ENCODE results near the gene RNF38. TPM values are rescaled to one million over a fixed set of nuclear protein-coding genes. Genes with fewer than 3 reads are reported as not detected.

Gene RNF38
- total and polyA plus RNA-seq, 10 donors = 9.5 to 67.1 (median 46.4) TPM

- Histone ChIP-seq H3K27me3 (replicated peaks in 1 of 7) (no peaks in the 10 kb centered on the region), H3K4me1 (no peaks in the 10 kb centered on the region), H3K4me3 (no peak overlapping the region), H3K27ac (no peak overlapping the region), H3K36me3 (peaks cover 0 to 8% (median 0%) of the 10 kb centered on the region in 6 donors), H3K9me3 (no peaks in the 10 kb centered on the region)
- 90 to 95% (median 94%) methylated on average over 7 of the region's 7 CpGs for WGBS, 5 donors
- intact Hi-C loops (cut with DNase I; ENCODE audit: low total_unique reads) = no loop called here
- no peak for DNase-seq
- TF ChIP-seq CTCF (IDR thresholded peaks at IDR 0.05 in 8 of 11, conservative IDR thresholded peaks at IDR 0.05 in 3 of 11) (no peak), POLR2AphosphoS5 (IDR thresholded peaks at IDR 0.05) (no peak), POLR2A (IDR thresholded peaks at IDR 0.05) (no peak)
Measured at GRCh38 chr9:36293171-36293570, 106.9 kb downstream of the RNF38 start.

GRCh38 chr9:36292641-36293040 is 107.4 kb downstream of the RNF38 start:
- Histone ChIP-seq H3K4me1 (no peaks in the 10 kb centered on the region), H3K4me3 (no peak overlapping the region), H3K27me3 (replicated peaks in 1 of 7) (no peaks in the 10 kb centered on the region), H3K36me3 (peaks cover 0 to 8% (median 0%) of the 10 kb centered on the region in 6 donors), H3K27ac (no peak overlapping the region), H3K9me3 (no peaks in the 10 kb centered on the region)
- WGBS, 5 donors = 87 to 93% (median 90%) methylated on average over 12 of the region's 12 CpGs
- intact Hi-C loops (cut with DNase I; ENCODE audit: low total_unique reads) = no loop called here
- TF ChIP-seq POLR2AphosphoS5 (IDR thresholded peaks at IDR 0.05) = no peak
- no peak for TF ChIP-seq POLR2A (IDR thresholded peaks at IDR 0.05)
- TF ChIP-seq CTCF (IDR thresholded peaks at IDR 0.05 in 8 of 11, conservative IDR thresholded peaks at IDR 0.05 in 3 of 11) = no peak
- DNase-seq = no peak

GRCh38 chr9:36290996-36291395 is 109.1 kb downstream of the RNF38 start:
- no peaks in the 10 kb centered on the region for H3K27me3 ChIP-seq (replicated peaks in 1 of 7)
- peaks cover 0 to 8% (median 0%) of the 10 kb centered on the region in 6 donors for H3K36me3 ChIP-seq
- no peak for DNase-seq
- H3K4me3 ChIP-seq = no peak overlapping the region
- H3K27ac ChIP-seq = no peak overlapping the region
- TF ChIP-seq POLR2AphosphoS5 (IDR thresholded peaks at IDR 0.05) = no peak
- TF ChIP-seq POLR2A (IDR thresholded peaks at IDR 0.05) = no peak
- no peak for TF ChIP-seq CTCF (IDR thresholded peaks at IDR 0.05 in 8 of 11, conservative IDR thresholded peaks at IDR 0.05 in 3 of 11)
- no peaks in the 10 kb centered on the region for H3K9me3 ChIP-seq
- 85 to 95% (median 89%) methylated on average over 3 of the region's 3 CpGs for WGBS, 5 donors
- H3K4me1 ChIP-seq = no peaks in the 10 kb centered on the region
- intact Hi-C loops (cut with DNase I; ENCODE audit: low total_unique reads) = no loop called here

- TF ChIP-seq POLR2A (IDR thresholded peaks at IDR 0.05) (no peak), POLR2AphosphoS5 (IDR thresholded peaks at IDR 0.05) (no peak), CTCF (IDR thresholded peaks at IDR 0.05 in 8 of 11, conservative IDR thresholded peaks at IDR 0.05 in 3 of 11) (no peak)
- Histone ChIP-seq H3K36me3 (peaks cover 0 to 8% (median 0%) of the 10 kb centered on the region in 6 donors), H3K4me3 (no peak overlapping the region), H3K27ac (no peak overlapping the region), H3K4me1 (no peaks in the 10 kb centered on the region), H3K9me3 (no peaks in the 10 kb centered on the region), H3K27me3 (replicated peaks in 1 of 7) (no peaks in the 10 kb centered on the region)
- 88 to 99% (median 95%) methylated on average over 3 of the region's 3 CpGs for WGBS, 5 donors
- DNase-seq = no peak
- intact Hi-C loops (cut with DNase I; ENCODE audit: low total_unique reads) = no loop called here
Measured at GRCh38 chr9:36289836-36290435, 110.1 kb downstream of the RNF38 start.

Measured in spleen (tissue), 11 donors.